Measurements from ENCODE around the gene HCFC1R1. TPM values are rescaled to one million over a fixed set of nuclear protein-coding genes. Genes with fewer than 3 reads are reported as not detected.

HCFC1R1 gene
- total RNA-seq, 2 donors from 2014 or later: 49.8 to 59.1 TPM

- Mint-ChIP-seq H3K4me1 (no peaks in the 10 kb centered on the region), H3K9me3 (no peaks in the 10 kb centered on the region), H3K4me3 (no peak overlapping the region), H3K27me3 (ENCODE audit: insufficient read depth) (peaks cover 49% of the 10 kb centered on the region), H3K27ac (no peak overlapping the region), H3K36me3 (ENCODE audit: low read depth) (peaks cover 2% of the 10 kb centered on the region)
- Histone ChIP-seq H3K9ac (ENCODE audit: extremely low read depth, low read length, poor library complexity, severe bottlenecking) (no peak overlapping the region), H3K36me3 (ENCODE audit: control insufficient read depth, insufficient read depth, low read length) (no peaks in the 10 kb centered on the region), H3K4me3 (ENCODE audit: low read length) (no peak overlapping the region), H3K9me3 (ENCODE audit: control insufficient read depth, low read length) (no peaks in the 10 kb centered on the region), H3K27me3 (ENCODE audit: control insufficient read depth, insufficient read depth, low read length, poor library complexity, severe bottlenecking) (peaks cover 66% of the 10 kb centered on the region), H3K27ac (ENCODE audit: low read depth, low read length) (no peak overlapping the region), H3K4me1 (ENCODE audit: control insufficient read depth, insufficient read depth, low read length) (no peaks in the 10 kb centered on the region)
- WGBS, 2 experiments (ENCODE audit: insufficient coverage in 1 of 2, insufficient read length in 1 of 2): 82 to 93% methylated on average over 2 to 5 of the region's 5 CpGs
- DNase-seq: no peak
- TF ChIP-seq, protein P1, sequence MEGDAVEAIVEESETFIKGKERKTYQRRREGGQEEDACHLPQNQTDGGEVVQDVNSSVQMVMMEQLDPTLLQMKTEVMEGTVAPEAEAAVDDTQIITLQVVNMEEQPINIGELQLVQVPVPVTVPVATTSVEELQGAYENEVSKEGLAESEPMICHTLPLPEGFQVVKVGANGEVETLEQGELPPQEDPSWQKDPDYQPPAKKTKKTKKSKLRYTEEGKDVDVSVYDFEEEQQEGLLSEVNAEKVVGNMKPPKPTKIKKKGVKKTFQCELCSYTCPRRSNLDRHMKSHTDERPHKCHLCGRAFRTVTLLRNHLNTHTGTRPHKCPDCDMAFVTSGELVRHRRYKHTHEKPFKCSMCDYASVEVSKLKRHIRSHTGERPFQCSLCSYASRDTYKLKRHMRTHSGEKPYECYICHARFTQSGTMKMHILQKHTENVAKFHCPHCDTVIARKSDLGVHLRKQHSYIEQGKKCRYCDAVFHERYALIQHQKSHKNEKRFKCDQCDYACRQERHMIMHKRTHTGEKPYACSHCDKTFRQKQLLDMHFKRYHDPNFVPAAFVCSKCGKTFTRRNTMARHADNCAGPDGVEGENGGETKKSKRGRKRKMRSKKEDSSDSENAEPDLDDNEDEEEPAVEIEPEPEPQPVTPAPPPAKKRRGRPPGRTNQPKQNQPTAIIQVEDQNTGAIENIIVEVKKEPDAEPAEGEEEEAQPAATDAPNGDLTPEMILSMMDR (conservative IDR thresholded peaks at IDR 0.05): no peak
These were observed 15.2 kb upstream of the HCFC1R1 start for GRCh38 chr16:3038896-3039295.

- WGBS, 2 experiments (ENCODE audit: insufficient coverage in 1 of 2, insufficient read length in 1 of 2): 78 to 79% methylated on average over 11 of the region's 11 CpGs
- H3K27ac Mint-ChIP-seq: no peak overlapping the region
These were observed 14.5 kb upstream of the HCFC1R1 start for GRCh38 chr16:3038256-3038655.

DNA sequence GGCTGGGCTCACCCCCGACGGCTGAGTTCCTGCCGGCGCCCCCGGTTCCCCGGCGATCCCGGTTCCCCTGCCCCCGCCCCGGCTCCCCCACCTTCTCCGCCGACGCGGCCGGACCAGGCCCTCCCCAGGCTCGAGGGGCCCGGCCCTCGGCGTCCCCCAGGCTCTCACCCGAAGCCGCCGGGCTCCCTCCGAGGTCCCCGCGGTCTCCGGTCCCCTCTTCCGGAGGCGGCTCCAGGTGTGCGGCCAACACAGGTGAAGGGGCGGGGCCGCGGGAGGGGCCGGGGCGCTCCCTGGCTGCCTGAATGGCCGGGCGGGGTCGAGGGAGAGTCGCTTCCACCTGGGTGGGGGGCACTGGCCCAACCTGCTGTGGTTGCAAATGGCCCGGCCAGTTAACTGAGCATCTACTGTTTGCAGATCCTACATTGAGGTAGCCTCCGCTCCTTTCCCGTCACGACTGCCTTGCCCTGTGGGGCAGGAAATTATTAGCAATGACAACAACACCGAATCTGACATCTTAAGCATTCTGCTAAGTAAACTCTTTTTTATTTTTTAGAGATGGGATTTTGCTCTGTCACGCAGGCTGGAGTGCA lies 13.1 kb upstream of the HCFC1R1 start, which contains the start of gene BICDL2:
BICDL2 (minus strand) TSS at position 219 of the 590 bp plus-strand sequence. CDS start 1,448 bp downstream, outside the sequence.
- TF ChIP-seq, protein P1 (conservative IDR thresholded peaks at IDR 0.05): no peak
- H3K4me3 ChIP-seq (ENCODE audit: low read length): no peak within 1 kb of the TSS
- H3K9me3 Mint-ChIP-seq: no peaks in the 10 kb centered on the region
- no peak within 1 kb of the TSS for H3K27ac ChIP-seq (ENCODE audit: low read depth, low read length)
- no peak within 1 kb of the TSS for H3K9ac ChIP-seq (ENCODE audit: extremely low read depth, low read length, poor library complexity, severe bottlenecking)
- H3K4me3 Mint-ChIP-seq: peak within 1 kb of the TSS; percentile 49
- H3K27me3 ChIP-seq (ENCODE audit: control insufficient read depth, insufficient read depth, low read length, poor library complexity, severe bottlenecking): peaks cover 67% of the 10 kb centered on the region
- H3K27me3 Mint-ChIP-seq (ENCODE audit: insufficient read depth): peaks cover 58% of the 10 kb centered on the region
- no peaks in the 10 kb centered on the region for H3K4me1 ChIP-seq (ENCODE audit: control insufficient read depth, insufficient read depth, low read length)
- no peaks in the 10 kb centered on the region for H3K9me3 ChIP-seq (ENCODE audit: control insufficient read depth, low read length)
- WGBS, 2 experiments (ENCODE audit: insufficient coverage in 1 of 2, insufficient read length in 1 of 2): 13 to 54% methylated on average over 6 to 44 of the region's 44 CpGs
- H3K4me1 Mint-ChIP-seq: no peaks in the 10 kb centered on the region
- H3K36me3 ChIP-seq (ENCODE audit: control insufficient read depth, insufficient read depth, low read length): no peaks in the 10 kb centered on the region
- peaks cover 2% of the 10 kb centered on the region for H3K36me3 Mint-ChIP-seq (ENCODE audit: low read depth)
- DNase-seq: peak; percentile 90
- no peak within 1 kb of the TSS for H3K27ac Mint-ChIP-seq

More at GRCh38 chr16:3038256-3038655, 14.5 kb upstream of the HCFC1R1 start:
- Histone ChIP-seq H3K27ac (ENCODE audit: low read depth, low read length) (no peak overlapping the region), H3K9me3 (ENCODE audit: control insufficient read depth, low read length) (no peaks in the 10 kb centered on the region), H3K27me3 (ENCODE audit: control insufficient read depth, insufficient read depth, low read length, poor library complexity, severe bottlenecking) (peaks cover 66% of the 10 kb centered on the region), H3K4me1 (ENCODE audit: control insufficient read depth, insufficient read depth, low read length) (no peaks in the 10 kb centered on the region), H3K36me3 (ENCODE audit: control insufficient read depth, insufficient read depth, low read length) (no peaks in the 10 kb centered on the region), H3K9ac (ENCODE audit: extremely low read depth, low read length, poor library complexity, severe bottlenecking) (no peak overlapping the region), H3K4me3 (ENCODE audit: low read length) (no peak overlapping the region)
- Mint-ChIP-seq H3K36me3 (ENCODE audit: low read depth) (peaks cover 2% of the 10 kb centered on the region), H3K27me3 (ENCODE audit: insufficient read depth) (peaks cover 49% of the 10 kb centered on the region), H3K4me1 (no peaks in the 10 kb centered on the region), H3K9me3 (no peaks in the 10 kb centered on the region), H3K4me3 (no peak overlapping the region)
- TF ChIP-seq, protein P1 (conservative IDR thresholded peaks at IDR 0.05): no peak
- peak; percentile 75 for DNase-seq
